Activated CD8-positive, alpha-beta T cell treated with anti-CD3 and anti-CD28 coated beads for 36 hours (primary cell): ENCODE results near the gene KMT2E. TPM values are rescaled to one million over a fixed set of nuclear protein-coding genes. Genes with fewer than 3 reads are reported as not detected.

Experiments used
- ATAC-seq: fragments of 200-7000 bp; cut with Tn5 transposase; one replicate; pipeline ENCODE4 v1.10.0; 2021; ENCODE audit warnings: mild to moderate bottlenecking, moderate library complexity
- CTCF ChIA-PET: fragments of 350-600 bp; sonication (Branson Sonifier 250); formaldehyde crosslinking; loops from one replicate; lab custom pipeline; 2021; ENCODE audit warnings: antibody characterized with exemption; lab: Charles Lee
- POLR2A ChIA-PET: fragments of 350-600 bp; sonication (Branson Sonifier 250); formaldehyde crosslinking; loops from one replicate; lab custom pipeline; 2021; ENCODE audit warnings: antibody characterized with exemption; lab: Charles Lee
- DNase-seq: peaks from one replicate; pipeline ENCODE4 v3.0.0-alpha.2; 2020
- H3K27ac Mint-ChIP-seq: one replicate; pipeline ENCODE4 v1.8.0; 2021; ENCODE audit warnings: mild to moderate bottlenecking, mixed read lengths
- H3K27me3 Mint-ChIP-seq: one replicate; pipeline ENCODE4 v1.8.0; 2021; ENCODE audit warnings: mixed read lengths
- H3K36me3 Mint-ChIP-seq: one replicate; pipeline ENCODE4 v1.8.0; 2021; ENCODE audit warnings: low read depth, mixed read lengths
- H3K4me1 Mint-ChIP-seq: one replicate; pipeline ENCODE4 v1.8.0; 2021; ENCODE audit warnings: low read depth, mixed read lengths
- H3K4me3 Mint-ChIP-seq: one replicate; pipeline ENCODE4 v1.8.0; 2021; ENCODE audit warnings: mild to moderate bottlenecking, moderate library complexity, mixed read lengths
- H3K9me3 Mint-ChIP-seq: one replicate; pipeline ENCODE4 v1.8.0; 2021; ENCODE audit warnings: mixed read lengths
- CTCF ChIP-seq: fragments of 200-600 bp; IDR thresholded peaks from one replicate; pipeline ENCODE4 v1.8.0; 2022; ENCODE audit warnings: antibody characterized with exemption, mild to moderate bottlenecking
- intact Hi-C: fragments of 100-400 bp; cut with micrococcal nuclease; formaldehyde crosslinking; loops from one replicate; pipeline ENCODE4 v1.10.0; 2022
- total RNA-seq, 2 experiments: library from RNA; stranded (reverse); gene quantifications; one replicate each; pipeline ENCODE4 v1.2.3, GENCODE V29; 2021

KMT2E gene
- total RNA-seq, 2 experiments from 2014 or later = 94.7 to 98.4 TPM

DNA sequence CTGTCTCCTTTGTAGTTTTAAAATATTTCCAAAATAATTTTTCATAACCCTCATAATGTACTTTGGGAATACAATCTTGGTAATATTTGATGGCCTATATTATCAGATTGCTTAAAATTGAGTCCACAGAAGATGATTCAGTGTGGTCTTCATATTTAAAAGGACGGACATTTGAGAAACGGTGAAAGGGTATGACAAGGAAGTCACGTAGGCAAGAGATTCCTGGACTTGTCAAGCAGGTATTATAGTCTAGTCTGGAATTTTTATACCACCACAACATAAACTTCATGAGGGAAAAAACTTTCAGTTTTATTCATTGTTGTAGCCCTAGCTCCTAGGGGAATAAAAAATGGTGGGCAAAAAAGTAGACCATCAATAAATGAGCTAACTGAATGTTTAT is 82.3 kb downstream of the KMT2E start:
- Mint-ChIP-seq H3K36me3 (peaks cover 59% of the 10 kb centered on the region), H3K4me1 (peaks cover 55% of the 10 kb centered on the region), H3K9me3 (no peaks in the 10 kb centered on the region), H3K27me3 (no peaks in the 10 kb centered on the region), H3K27ac (peak overlapping the region; percentile 49), H3K4me3 (no peak overlapping the region)
- ChIA-PET CTCF (no interaction called here), POLR2A (no interaction called here)
- TF ChIP-seq CTCF = no peak
- ATAC-seq = no peak
- intact Hi-C loops = no loop called here
- no peak for DNase-seq

- ATAC-seq (no peak), DNase-seq (no peak)
- ChIA-PET POLR2A (interaction anchor here (0.6 to 2.2 kb wide), 3 partner anchors 12 to 84 kb away, joined by 3 to 5 read pairs (median 4); partner anchors contain the start of gene KMT2E), CTCF (no interaction called here)
- H3K36me3 Mint-ChIP-seq = peaks cover 58% of the 10 kb centered on the region
- H3K4me3 Mint-ChIP-seq = peak overlapping the region; percentile 11
- no peak for TF ChIP-seq CTCF
- H3K27ac Mint-ChIP-seq = peak overlapping the region; percentile 69
- H3K4me1 Mint-ChIP-seq = peaks cover 61% of the 10 kb centered on the region
- no peaks in the 10 kb centered on the region for H3K27me3 Mint-ChIP-seq
- no peaks in the 10 kb centered on the region for H3K9me3 Mint-ChIP-seq
- intact Hi-C loops = no loop called here
Observed at GRCh38 chr7:105097619-105098018, 83.6 kb downstream of the KMT2E start.

DNA sequence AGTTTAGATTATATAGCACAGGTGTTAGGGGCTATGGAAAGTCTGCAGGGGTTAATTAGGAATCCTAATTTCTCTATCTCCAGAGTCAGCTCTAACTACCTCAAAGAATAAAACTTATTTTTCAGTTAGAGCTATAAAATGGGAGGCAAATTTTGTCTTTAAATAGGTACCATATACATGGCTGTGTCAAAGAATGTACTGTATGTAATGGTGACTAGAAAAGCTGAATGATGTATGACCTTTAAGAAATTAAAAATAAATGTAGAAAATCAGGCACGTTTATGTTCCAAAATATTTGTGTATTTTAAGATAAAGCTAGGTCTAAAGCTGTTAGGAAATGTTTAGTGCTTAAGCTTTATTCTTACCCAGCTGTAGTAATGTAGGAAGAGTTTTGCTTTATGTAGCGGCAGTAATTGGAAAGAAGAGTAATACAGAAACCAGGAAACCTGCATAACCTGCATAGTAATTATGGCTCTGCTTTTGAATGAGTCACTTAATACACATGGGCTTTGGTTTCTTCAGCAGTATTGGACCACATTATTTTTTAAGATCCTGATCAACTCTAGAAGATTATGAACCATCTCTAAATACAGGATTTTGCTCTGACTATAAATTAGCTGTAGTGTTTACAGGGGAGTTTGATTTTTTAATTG is 85.0 kb downstream of the KMT2E start:
- Mint-ChIP-seq H3K36me3 (peaks cover 61% of the 10 kb centered on the region), H3K4me1 (peaks cover 70% of the 10 kb centered on the region), H3K4me3 (peak overlapping the region; percentile 6), H3K9me3 (no peaks in the 10 kb centered on the region), H3K27ac (peak overlapping the region; percentile 80), H3K27me3 (no peaks in the 10 kb centered on the region)
- intact Hi-C loops = no loop called here
- ATAC-seq (peak; percentile 85), DNase-seq (no peak)
- TF ChIP-seq CTCF = no peak
- POLR2A ChIA-PET = interaction anchor here (1.1 to 2.2 kb wide), 2 partner anchors 10 to 59 kb away, joined by 3 to 5 read pairs; no protein-coding TSS in a partner anchor
- CTCF ChIA-PET = interaction anchor here (0.7 kb wide), 1 partner anchor 19 kb away, joined by 3 read pairs; no protein-coding TSS in a partner anchor

GRCh38 chr7:105101864-105102263 is 87.9 kb downstream of the KMT2E start:
- ChIA-PET CTCF (interaction anchor here (1.0 to 1.6 kb wide), 2 partner anchors 8 to 121 kb away, joined by 3 read pairs; no protein-coding TSS in a partner anchor), POLR2A (no interaction called here)
- DNase-seq = no peak
- peak overlapping the region; percentile 34 for H3K27ac Mint-ChIP-seq
- no peak overlapping the region for H3K4me3 Mint-ChIP-seq
- H3K9me3 Mint-ChIP-seq = no peaks in the 10 kb centered on the region
- H3K4me1 Mint-ChIP-seq = peaks cover 59% of the 10 kb centered on the region
- H3K27me3 Mint-ChIP-seq = no peaks in the 10 kb centered on the region
- TF ChIP-seq CTCF = no peak
- intact Hi-C loops = no loop called here
- H3K36me3 Mint-ChIP-seq = peaks cover 59% of the 10 kb centered on the region
- no peak for ATAC-seq
